ENCODE data around the gene TP53I13. TPM values are rescaled to one million over a fixed set of nuclear protein-coding genes. Genes with fewer than 3 reads are reported as not detected.

The TP53I13 gene
- total RNA-seq, 1 donor from 2014 or later: 44.3 TPM

DNA sequence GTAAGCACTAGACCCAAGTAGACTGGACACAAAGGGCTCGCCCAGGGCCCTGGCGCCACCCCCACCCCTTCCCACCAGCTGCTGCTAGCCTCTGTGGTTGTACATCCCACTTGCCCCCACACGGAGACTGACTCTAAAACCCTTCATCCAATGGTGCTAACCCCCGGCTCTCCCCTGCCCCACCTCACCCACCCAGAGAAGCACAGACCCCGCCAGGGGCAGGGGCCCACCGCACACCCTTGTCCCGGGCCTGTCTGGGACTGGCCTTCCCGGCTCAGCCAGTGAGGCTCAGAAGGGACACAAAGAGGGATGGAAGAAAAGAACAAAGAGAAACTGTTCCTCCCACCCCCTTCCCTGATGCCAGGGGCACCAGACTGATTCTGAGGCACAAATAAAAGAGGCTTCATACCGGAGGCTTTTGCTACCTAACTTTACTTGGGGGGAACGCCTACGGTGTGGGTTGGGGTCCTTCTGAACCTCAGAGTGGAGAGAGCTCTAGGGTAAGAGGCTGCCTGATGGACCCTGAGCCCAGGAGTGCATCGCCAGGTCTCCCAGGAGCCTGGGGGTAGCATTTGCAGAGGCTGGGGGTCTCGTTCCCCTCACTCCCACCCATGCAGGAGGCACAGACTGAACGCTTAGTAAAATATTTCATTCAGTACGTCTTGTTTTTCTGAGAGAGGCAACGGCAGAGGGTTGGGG is 46.0 kb downstream of the TP53I13 start:
- DNase-seq (ENCODE audit: low read depth): no peak

- no peak for DNase-seq (ENCODE audit: low read depth)
Measured at GRCh38 chr17:29615048-29615385, 46.5 kb downstream of the TP53I13 start.

DNA sequence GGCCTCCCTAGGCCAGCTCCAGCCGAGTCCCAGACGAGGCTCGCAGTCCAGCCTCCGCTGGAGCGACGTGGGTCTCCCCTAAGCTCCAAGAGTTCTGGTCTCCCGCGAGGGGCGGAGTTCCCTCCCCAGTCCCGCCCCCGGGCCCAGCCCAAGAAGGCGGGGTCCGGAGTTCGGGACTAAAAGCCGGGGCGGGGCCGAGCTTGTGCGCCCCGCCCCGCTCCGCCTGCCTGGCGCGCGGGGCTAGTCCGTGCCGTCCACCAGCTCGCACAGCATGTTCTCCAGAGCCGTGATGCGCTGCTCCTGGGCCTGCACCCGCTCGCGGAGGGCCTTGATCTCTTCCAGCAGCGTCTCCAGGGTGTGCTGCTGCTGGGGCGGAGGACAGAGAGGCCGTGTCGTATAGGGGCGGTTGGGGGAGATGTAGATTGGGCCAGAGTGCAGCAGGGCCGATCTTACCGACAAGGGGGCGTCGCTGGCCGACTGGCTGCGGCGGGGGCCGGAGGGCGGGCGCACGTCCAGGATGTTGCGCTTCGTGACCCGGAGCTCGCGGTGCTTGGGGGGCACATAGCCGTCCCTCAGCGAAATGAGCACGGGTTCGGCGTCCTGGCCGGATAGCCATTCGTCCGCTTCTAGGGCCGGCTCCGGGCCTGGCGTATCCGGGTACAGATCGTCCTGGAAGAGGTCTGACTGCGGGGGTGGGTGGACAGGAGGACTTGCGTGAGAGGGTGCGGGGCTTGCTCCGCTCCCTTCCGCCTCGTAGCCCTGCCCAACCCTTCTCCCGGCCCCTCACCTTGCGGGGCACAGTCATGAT is 47.2 kb downstream of the TP53I13 start:
- no peak for DNase-seq (ENCODE audit: low read depth)

- DNase-seq (ENCODE audit: low read depth): no peak
Measured at GRCh38 chr17:29616300-29617048, 48.0 kb downstream of the TP53I13 start.

GRCh38 chr17:29617125-29617480 is 48.6 kb downstream of the TP53I13 start:
- DNase-seq (ENCODE audit: low read depth): no peak

DNA sequence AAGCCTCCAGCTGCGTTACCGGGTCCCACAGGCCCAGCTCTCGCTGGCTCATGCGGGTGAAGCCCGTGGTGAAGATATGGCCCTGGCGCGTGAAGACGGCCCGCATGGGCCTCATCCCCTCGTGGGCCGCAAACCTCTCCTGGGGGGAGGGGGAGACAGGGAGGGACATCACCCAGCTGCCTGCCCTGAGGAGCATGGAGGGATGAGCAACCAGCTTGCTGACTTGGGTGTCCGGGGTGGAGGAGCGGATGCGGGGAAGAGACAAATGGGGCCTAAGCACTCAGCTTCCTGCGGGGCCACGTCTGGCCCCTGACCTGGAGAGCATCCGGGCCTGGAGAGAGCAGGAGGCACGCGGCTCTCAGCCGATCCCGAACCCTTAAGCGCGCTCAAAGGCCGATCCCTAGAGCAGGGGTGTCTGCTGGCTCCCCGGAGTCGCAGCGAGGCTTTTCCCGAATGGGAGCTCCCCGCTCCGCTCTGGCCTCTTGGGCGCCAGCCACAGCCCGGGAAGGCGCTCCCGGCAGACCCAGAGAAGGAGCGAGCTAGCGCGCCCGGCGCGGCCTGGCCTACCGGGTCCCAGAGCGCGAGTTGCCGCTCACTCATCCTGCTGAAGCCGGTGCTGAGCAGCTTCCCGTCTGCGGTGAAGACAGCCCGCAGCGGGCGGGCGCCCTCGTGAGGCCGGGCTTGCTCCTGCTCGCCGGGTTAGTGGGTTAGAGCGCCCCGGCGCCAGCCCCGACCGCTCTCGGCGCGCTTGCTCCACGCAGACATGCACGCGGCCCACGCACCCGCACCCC is 49.2 kb downstream of the TP53I13 start:
- DNase-seq (ENCODE audit: low read depth): no peak

DNA sequence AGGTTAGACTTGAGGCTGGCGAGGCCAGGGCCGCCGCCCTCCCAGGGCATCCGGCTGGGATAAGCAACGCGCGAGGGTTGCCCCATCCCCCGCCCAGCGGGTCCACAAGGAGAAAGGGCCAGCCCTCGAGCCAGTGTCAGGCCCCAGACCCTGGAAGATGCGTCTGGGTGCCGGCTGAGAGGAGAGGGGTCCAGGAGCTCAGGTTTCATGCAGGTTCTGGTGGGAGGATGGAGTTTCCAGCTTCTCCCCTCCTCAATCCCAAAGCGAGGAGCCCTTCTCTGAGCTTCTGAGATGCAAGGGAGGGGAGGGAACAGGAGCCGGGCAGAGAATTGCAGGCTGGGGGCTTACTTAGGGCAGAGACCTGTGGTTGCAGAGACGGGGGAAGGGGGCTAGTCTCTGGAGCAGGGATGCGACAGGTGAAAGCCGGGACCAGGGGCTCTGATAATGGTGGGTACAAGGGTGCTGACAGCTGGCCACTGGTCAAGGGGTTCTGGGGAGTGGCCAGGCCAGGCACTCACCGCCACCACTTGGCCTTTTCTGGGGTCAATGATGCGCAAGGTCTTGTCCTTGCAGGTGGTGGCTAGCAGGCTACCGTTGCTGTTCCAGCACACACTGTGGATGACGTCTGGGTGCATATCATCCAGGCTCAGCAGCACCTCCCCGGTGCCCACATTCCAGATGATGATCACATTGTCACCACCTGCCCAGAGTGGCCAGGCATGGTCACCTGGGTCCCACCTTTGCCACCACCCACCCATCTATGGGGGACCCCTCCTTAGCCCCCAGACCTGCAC is 50.0 kb downstream of the TP53I13 start:
- DNase-seq (ENCODE audit: low read depth): no peak

DNA sequence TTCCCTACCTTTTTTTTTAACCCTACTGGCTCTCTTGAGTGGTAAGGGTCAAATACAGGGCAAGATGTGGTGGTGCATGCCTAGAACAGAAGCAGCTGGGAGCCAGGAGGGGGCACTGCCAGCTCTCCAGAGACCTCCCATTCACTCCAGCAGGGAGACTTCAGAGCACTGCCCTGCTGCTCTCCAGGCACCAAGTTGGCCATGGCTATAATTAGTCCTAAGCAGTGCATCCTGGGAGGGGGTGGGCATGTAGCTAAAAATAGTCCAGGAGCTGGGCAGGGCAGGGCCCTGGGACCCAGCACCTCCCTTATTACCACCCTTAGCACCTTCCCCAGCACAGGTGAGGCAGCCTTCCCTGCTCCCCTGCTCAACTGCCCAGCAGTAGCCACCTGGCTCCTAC is 50.8 kb downstream of the TP53I13 start:
- DNase-seq (ENCODE audit: low read depth): peak; percentile 93

DNA sequence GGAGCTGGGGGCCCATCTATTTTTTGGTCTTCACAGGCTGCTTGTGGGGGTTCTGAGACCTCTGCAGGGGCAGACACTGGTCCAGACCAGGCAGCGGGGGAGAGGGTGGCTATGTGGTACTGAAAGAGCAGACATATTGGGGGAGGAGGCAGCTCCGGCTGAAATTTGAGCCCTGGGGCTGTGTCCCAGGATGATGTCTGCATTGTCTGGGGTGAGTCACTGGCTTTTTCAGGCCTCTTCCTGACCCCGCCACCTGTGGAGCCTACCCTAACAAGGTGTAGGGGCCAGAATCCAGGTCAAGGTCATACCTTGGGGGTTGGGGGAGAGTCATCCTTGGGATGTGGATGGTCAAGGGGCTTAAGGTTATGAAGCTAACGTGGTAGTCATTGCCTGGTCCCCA is 51.8 kb downstream of the TP53I13 start:
- DNase-seq (ENCODE audit: low read depth): peak; percentile 78

DNA sequence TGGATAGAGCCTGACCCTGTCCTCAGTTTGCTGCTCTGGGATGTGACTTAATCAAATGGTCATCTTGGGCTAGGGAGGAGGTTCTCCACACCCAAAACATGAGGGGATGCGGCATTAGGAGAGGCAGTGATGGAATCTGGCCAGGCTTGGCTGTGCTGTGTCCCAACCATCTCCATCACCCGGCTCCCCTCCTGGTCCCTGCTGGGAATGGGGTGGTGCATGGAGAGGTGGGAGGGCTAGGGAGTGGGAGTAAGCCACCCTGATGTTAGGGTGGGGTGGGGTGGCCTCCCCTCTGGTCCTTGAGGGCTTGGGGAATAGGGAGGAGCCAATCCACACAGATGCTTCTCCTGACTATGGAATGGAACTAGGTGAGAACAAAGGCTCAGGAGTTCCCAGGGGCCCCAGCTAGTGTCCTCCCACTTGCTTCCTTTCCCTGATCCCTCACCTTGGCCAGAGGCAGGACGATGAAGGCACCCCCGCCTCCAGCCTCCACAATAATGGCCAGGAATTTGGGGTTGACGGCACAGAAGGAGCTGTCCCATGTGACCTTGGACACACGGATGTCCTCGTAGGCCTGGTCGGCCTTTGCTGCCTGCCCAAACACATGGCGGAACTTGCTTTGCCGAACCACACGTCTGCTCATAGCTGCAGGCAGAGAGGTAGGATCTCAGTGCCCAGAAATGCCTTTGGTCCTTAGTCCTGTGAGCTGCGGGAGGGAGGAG is 52.4 kb downstream of the TP53I13 start:
- DNase-seq (ENCODE audit: low read depth): no peak

DNA sequence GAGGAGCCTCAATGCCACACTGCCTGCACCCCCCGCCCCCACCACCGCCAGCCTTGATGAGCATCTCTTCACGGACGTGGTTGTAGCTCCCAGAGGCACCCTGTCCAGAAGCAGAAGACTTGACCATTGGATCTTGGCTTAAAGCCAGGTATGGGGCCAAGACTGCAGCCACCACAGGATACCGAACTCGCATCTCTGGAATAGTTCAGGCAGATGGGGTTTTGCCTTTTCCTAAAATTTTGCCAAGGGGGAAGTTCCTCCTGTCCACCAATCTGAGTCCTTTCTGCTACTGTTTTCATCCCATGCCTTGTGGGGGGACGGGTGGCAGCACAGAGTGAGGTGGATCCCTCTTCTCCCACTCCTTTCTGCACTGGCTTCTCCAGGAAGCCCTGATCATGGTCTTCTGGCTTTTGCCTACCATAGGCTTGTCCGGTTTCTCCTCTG is 53.3 kb downstream of the TP53I13 start:
- DNase-seq (ENCODE audit: low read depth): peak; percentile 89

Other genes starting within 250 kb of the TP53I13 start
- gene TAOK1, start 178.3 kb upstream of the TP53I13 start, total RNA-seq: 45.5 and 45.8 TPM in 2 replicates
- 7.9 and 8.5 TPM in 2 replicates for gene ABHD15, start 1.7 kb upstream of the TP53I13 start, total RNA-seq
- gene GIT1, start 20.9 kb downstream of the TP53I13 start, total RNA-seq: 64.7 and 71.2 TPM in 2 replicates
- gene ANKRD13B, start 24.4 kb downstream of the TP53I13 start, total RNA-seq: 29.1 and 41.2 TPM in 2 replicates
- 254 and 269 TPM in 2 replicates for gene CORO6, start 54.2 kb downstream of the TP53I13 start, total RNA-seq